H1 (cell line): ENCODE data around the gene NDFIP2.

Experiments
- CBX5 ChIP-seq: fragments of 300-800, 300-1000 bp; sonication (generic); IDR thresholded peaks from 2 replicates; pipeline ENCODE4 v1.7.1; 2016; ENCODE audit warnings: antibody characterized with exemption, low read length, low read depth
- CBX8 ChIP-seq: fragments of 300-800, 300-1000 bp; sonication (generic); IDR thresholded peaks from 2 replicates; pipeline ENCODE4 v1.7.1; 2016; ENCODE audit warnings: low read depth, low read length, borderline replicate concordance
- CTCF ChIP-seq, 3 experiments: IDR thresholded peaks; 1 replicate in 2 of 3; 2 replicates in 1 of 3; pipeline versions ENCODE4 v1.5.1 to v1.6.1; 2011; ENCODE audit warnings: low read length in 3 of 3, mild to moderate bottlenecking in 3 of 3, inconsistent platforms in 2 of 3, low read depth in 1 of 3, moderate library complexity in 1 of 3; ENCODE audit not compliant: insufficient read depth in 1 of 3; ENCODE audit errors: control extremely low read depth in 1 of 3
- EGR1 ChIP-seq: IDR thresholded peaks from 2 replicates; pipeline ENCODE4 v1.6.1; 2011; ENCODE audit warnings: low read depth, low read length, borderline replicate concordance
- MAFK ChIP-seq: IDR thresholded peaks from 2 replicates; pipeline ENCODE4 v1.6.1; 2012; ENCODE audit warnings: low read depth, mild to moderate bottlenecking, improper control_type of control experiment, low read length
- POLR2A ChIP-seq, 2 experiments: IDR thresholded peaks; 1 replicate in 1 of 2; 2 replicates in 1 of 2; pipeline ENCODE4 v1.6.1; 2011; ENCODE audit warnings: low read depth in 2 of 2, low read length in 2 of 2, mild to moderate bottlenecking in 2 of 2; ENCODE audit errors: control extremely low read depth in 1 of 2
- RAD21 ChIP-seq, 2 experiments: IDR thresholded peaks in 1 of 2; conservative IDR thresholded peaks in 1 of 2; 2 replicates each; pipeline ENCODE4 v1.6.1; 2011; ENCODE audit warnings: low read depth in 2 of 2, low read length in 2 of 2, improper control_type of control experiment in 1 of 2, inconsistent platforms in 1 of 2, mild to moderate bottlenecking in 1 of 2, moderate library complexity in 1 of 2
- SP1 ChIP-seq: IDR thresholded peaks from 2 replicates; pipeline ENCODE4 v1.6.1; 2011; ENCODE audit warnings: low read depth, low read length
- SP2 ChIP-seq: IDR thresholded peaks from 2 replicates; pipeline ENCODE4 v1.6.1; 2012; ENCODE audit warnings: mild to moderate bottlenecking, low read length, inconsistent platforms
- TEAD4 ChIP-seq: IDR thresholded peaks from 2 replicates; pipeline ENCODE4 v1.6.1; 2012; ENCODE audit warnings: low read depth, low read length, inconsistent platforms, mixed read lengths

- no peak for TF ChIP-seq RAD21 (IDR thresholded peaks at IDR 0.05 in 1 of 2, conservative IDR thresholded peaks at IDR 0.05 in 1 of 2; ENCODE audit: low read depth in 2 of 2, low read length in 2 of 2)
- TF ChIP-seq CTCF (IDR thresholded peaks at IDR 0.05; ENCODE audit: control extremely low read depth in 1 of 3, insufficient read depth in 1 of 3, low read depth in 1 of 3, low read length in 3 of 3) = no peak
- TF ChIP-seq CBX5 = no peak
- no peak for TF ChIP-seq SP1
- TF ChIP-seq POLR2A (IDR thresholded peaks at IDR 0.05; ENCODE audit: control extremely low read depth in 1 of 2, low read depth in 2 of 2, low read length in 2 of 2) = no peak
- no peak for TF ChIP-seq TEAD4
- TF ChIP-seq SP2 = no peak
- TF ChIP-seq MAFK = no peak
- TF ChIP-seq CBX8 = no peak
- no peak for TF ChIP-seq EGR1
These were observed 45.4 kb upstream of the NDFIP2 start for GRCh38 chr13:79435561-79435990.
